Smooth muscle cell (in vitro differentiated cells): Measurements from ENCODE around the gene NALCN. TPM values are rescaled to one million over a fixed set of nuclear protein-coding genes. Genes with fewer than 3 reads are reported as not detected.

Source experiments
- DNase-seq: peaks from one replicate; lab custom pipeline; 2025; ENCODE audit not compliant: unreplicated experiment; lab: John Stamatoyannopoulos, UW
- H2AFZ ChIP-seq: fragments of 200-600 bp; sonication (generic); 2 replicates; pipeline ENCODE4 v1.6.0; 2016; ENCODE audit warnings: antibody characterized with exemption, low read depth, mild to moderate bottlenecking
- H3F3A ChIP-seq: fragments of 200-600 bp; sonication (generic); 2 replicates; pipeline ENCODE4 v1.6.0; 2017; ENCODE audit warnings: antibody characterized with exemption, low read depth
- H3K27ac ChIP-seq: fragments of 200-600 bp; sonication (generic); 2 replicates; pipeline ENCODE4 v1.5.1; 2016; ENCODE audit warnings: low read depth, mild to moderate bottlenecking
- H3K27me3 ChIP-seq: fragments of 200-600 bp; sonication (generic); 2 replicates; pipeline ENCODE4 v1.6.1; 2016; ENCODE audit warnings: low read depth, mild to moderate bottlenecking
- H3K36me3 ChIP-seq: fragments of 200-600 bp; sonication (generic); 2 replicates; pipeline ENCODE4 v1.5.1; 2016; ENCODE audit warnings: low read depth
- H3K4me1 ChIP-seq: fragments of 200-600 bp; sonication (generic); 2 replicates; pipeline ENCODE4 v1.5.1; 2016; ENCODE audit warnings: low read depth
- H3K4me2 ChIP-seq: fragments of 200-600 bp; sonication (generic); 2 replicates; pipeline ENCODE4 v1.6.0; 2016; ENCODE audit warnings: mild to moderate bottlenecking
- H3K4me3 ChIP-seq: fragments of 200-600 bp; sonication (generic); 2 replicates; pipeline ENCODE4 v1.5.1; 2016; ENCODE audit warnings: mild to moderate bottlenecking
- H3K79me2 ChIP-seq: fragments of 200-600 bp; sonication (generic); 2 replicates; pipeline ENCODE4 v1.6.0; 2016; ENCODE audit warnings: low read depth, mild to moderate bottlenecking
- H3K9ac ChIP-seq: fragments of 200-600 bp; sonication (generic); 2 replicates; pipeline ENCODE4 v1.6.0; 2016; ENCODE audit warnings: low read depth
- H3K9me3 ChIP-seq: fragments of 200-600 bp; sonication (generic); replicated peaks from 2 replicates; pipeline ENCODE4 v1.5.1; 2016; ENCODE audit warnings: low read depth
- H4K20me1 ChIP-seq: fragments of 200-600 bp; sonication (generic); 2 replicates; pipeline ENCODE4 v1.6.0; 2016; ENCODE audit warnings: low read depth
- CTCF ChIP-seq: fragments of 200-600 bp; sonication (generic); IDR thresholded peaks from 2 replicates; pipeline ENCODE4 v1.5.1; 2017; ENCODE audit warnings: borderline replicate concordance, mild to moderate bottlenecking, antibody characterized with exemption; ENCODE audit not compliant: insufficient read depth, poor library complexity, severe bottlenecking
- WGBS: methylation state at CpG from one replicate; pipeline ENCODE4 v1.1.7; 2016; ENCODE audit warnings: low lambda C conversion rate; 5-methylcytosine and 5-hydroxymethylcytosine counted together
- polyA plus RNA-seq: library from polyadenylated mRNA; unstranded; fragments of >200 nt; fragmentation: Nextera tagmentation; extraction: Ambion mirVana; gene quantifications from 2 replicates; pipeline ENCODE4 v1.2.1, GENCODE V29; 2016
- total RNA-seq: library from RNA; depleted of rRNA; stranded (reverse); fragments of >200 nt; gene quantifications from 2 replicates; pipeline ENCODE4 v1.2.3, GENCODE V29; 2014

NALCN gene
- total and polyA plus RNA-seq, 2 experiments from 2014 or later: 4.1 to 6.0 TPM

DNA sequence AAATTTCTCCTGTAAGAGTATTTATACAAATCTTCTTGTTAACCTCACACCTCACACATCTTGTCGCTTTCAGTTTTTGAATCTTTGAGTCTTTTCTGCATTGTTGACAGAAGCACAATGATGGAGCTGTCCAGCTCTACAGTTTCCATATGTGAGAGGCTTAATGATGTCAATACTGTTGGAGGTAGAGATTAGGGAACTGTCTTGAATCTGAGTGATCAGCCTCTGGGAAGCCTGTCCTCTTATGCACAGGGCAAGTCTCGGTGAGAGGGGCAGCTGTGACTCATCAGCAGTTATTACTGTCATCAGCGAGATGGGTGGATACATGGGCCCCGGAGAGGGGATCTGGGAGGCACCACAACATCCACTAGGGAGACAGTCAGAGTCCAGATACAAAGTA lies 31.5 kb upstream of the NALCN start:
- WGBS: 41% methylated on average over 4 of the region's 4 CpGs

GRCh38 chr13:101434486-101434885 lies 18.2 kb upstream of the NALCN start:
- no peaks in the 10 kb centered on the region for H4K20me1 ChIP-seq
- H3K9ac ChIP-seq: no peak overlapping the region
- 88% methylated on average over 3 of the region's 3 CpGs for WGBS
- H3K4me3 ChIP-seq: no peak overlapping the region
- no peaks in the 10 kb centered on the region for H3K9me3 ChIP-seq
- no peaks in the 10 kb centered on the region for H3K79me2 ChIP-seq
- peaks cover 4% of the 10 kb centered on the region for H3K27me3 ChIP-seq
- no peaks in the 10 kb centered on the region for H3K36me3 ChIP-seq
- no peak for TF ChIP-seq CTCF
- H3K4me1 ChIP-seq: no peaks in the 10 kb centered on the region
- no peaks in the 10 kb centered on the region for H3F3A ChIP-seq
- no peak overlapping the region for H3K27ac ChIP-seq
- H2AFZ ChIP-seq: no peak overlapping the region
- no peak overlapping the region for H3K4me2 ChIP-seq
- no peak for DNase-seq

More for the DNA sequence above, 31.5 kb upstream of the NALCN start:
- Histone ChIP-seq H3K4me3 (no peak overlapping the region), H3K4me2 (no peak overlapping the region), H3K9me3 (no peaks in the 10 kb centered on the region), H3K9ac (no peak overlapping the region), H2AFZ (no peak overlapping the region), H3K27me3 (no peaks in the 10 kb centered on the region), H3K4me1 (no peaks in the 10 kb centered on the region), H3K79me2 (no peaks in the 10 kb centered on the region), H3F3A (no peaks in the 10 kb centered on the region), H4K20me1 (no peaks in the 10 kb centered on the region), H3K27ac (no peak overlapping the region), H3K36me3 (no peaks in the 10 kb centered on the region)
- TF ChIP-seq CTCF: no peak
- no peak for DNase-seq

DNA sequence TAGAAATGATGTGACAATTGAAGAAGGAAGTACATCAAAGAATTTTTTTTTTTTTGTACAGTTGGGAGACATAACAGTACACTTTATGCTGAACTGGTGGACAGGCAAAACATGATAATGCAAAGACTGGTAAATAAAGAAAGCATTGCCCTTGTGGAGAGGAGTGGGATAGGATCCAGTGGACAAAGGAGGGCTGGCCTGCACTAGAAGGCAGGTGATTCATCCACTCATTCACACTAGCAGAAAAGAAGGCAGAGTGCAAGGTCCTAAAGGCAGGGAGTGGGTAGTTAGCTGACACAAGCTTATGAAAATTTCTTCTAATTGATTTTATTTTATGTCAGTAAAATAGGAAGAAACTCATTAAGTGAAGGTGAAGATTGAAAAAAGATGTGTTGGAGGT lies 17.6 kb upstream of the NALCN start:
- H3K9me3 ChIP-seq: no peaks in the 10 kb centered on the region
- H3K4me2 ChIP-seq: no peak overlapping the region
- no peak for TF ChIP-seq CTCF
- no peak overlapping the region for H3K27ac ChIP-seq
- peaks cover 3% of the 10 kb centered on the region for H3K27me3 ChIP-seq
- H4K20me1 ChIP-seq: no peaks in the 10 kb centered on the region
- H2AFZ ChIP-seq: no peak overlapping the region
- no peak overlapping the region for H3K9ac ChIP-seq
- no peaks in the 10 kb centered on the region for H3K4me1 ChIP-seq
- H3F3A ChIP-seq: no peaks in the 10 kb centered on the region
- no peak for DNase-seq
- H3K79me2 ChIP-seq: no peaks in the 10 kb centered on the region
- H3K4me3 ChIP-seq: no peak overlapping the region
- H3K36me3 ChIP-seq: no peaks in the 10 kb centered on the region

DNA sequence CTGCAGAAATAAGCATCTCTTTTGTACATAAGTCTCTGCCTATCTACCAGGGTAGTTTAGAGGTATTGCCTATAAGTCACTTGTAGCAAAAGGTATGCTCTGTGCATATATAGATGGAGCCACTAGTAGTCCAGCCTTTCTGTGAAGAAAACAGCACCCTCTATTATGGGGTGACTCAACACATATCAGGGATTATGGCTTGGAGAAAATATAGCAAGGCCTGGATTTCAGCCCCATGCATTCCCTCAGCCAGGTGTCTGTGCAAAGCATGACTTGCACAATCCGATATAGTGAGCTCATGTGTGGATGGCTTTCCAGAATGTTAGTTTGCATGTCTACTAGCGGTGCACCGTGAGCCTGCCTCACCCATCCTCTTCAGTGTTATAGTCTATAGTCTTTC lies 13.4 kb upstream of the NALCN start:
- Histone ChIP-seq H3K27ac (no peak overlapping the region), H3K4me2 (no peak overlapping the region), H3K4me1 (no peaks in the 10 kb centered on the region), H3K79me2 (no peaks in the 10 kb centered on the region), H3F3A (no peaks in the 10 kb centered on the region), H3K27me3 (no peaks in the 10 kb centered on the region), H2AFZ (no peak overlapping the region), H3K9me3 (no peaks in the 10 kb centered on the region), H3K4me3 (no peak overlapping the region), H3K9ac (no peak overlapping the region), H4K20me1 (no peaks in the 10 kb centered on the region), H3K36me3 (no peaks in the 10 kb centered on the region)
- WGBS: 88% methylated on average over 3 of the region's 3 CpGs
- TF ChIP-seq CTCF: no peak
- DNase-seq: no peak
